Body of pancreas (tissue), 4 donors: ENCODE measurements around the gene TNFAIP8. TPM values are rescaled to one million over a fixed set of nuclear protein-coding genes. Genes with fewer than 3 reads are reported as not detected.

Source experiments
- ATAC-seq: fragments of 150-250 bp; one replicate; pipeline ENCODE4 v1.9.1; 2016
- DNase-seq, 4 donors: peaks; one replicate each; pipeline ENCODE4 v3.0.0-alpha.2; 2019
- H3K27ac ChIP-seq, 4 donors: fragments of 200-600 bp; sonication (generic); 1 replicate in 3 of 4; 2 replicates in 1 of 4; pipeline versions ENCODE4 v1.5.1 to v1.6.1; 2016 to 2019; ENCODE audit warnings: mild to moderate bottlenecking in 1 of 4, mixed read lengths in 1 of 4, moderate library complexity in 1 of 4
- H3K27me3 ChIP-seq, 2 donors: fragments of 200-600 bp; sonication (generic); one replicate each; pipeline ENCODE4 v1.6.0; 2016; ENCODE audit warnings: mild to moderate bottlenecking in 1 of 2
- H3K36me3 ChIP-seq, 2 donors: fragments of 200-600 bp; sonication (generic); replicated peaks in 1 of 2; 2 replicates each; pipeline ENCODE4 v1.5.1; 2016; ENCODE audit warnings: low read depth in 2 of 2; ENCODE audit not compliant: insufficient read depth in 1 of 2
- H3K4me1 ChIP-seq: fragments of 200-600 bp; sonication (generic); one replicate; pipeline ENCODE4 v1.6.0; 2016
- H3K4me3 ChIP-seq, 2 donors: fragments of 200-600 bp; sonication (generic); 1 replicate in 1 of 2; 2 replicates in 1 of 2; pipeline ENCODE4 v1.5.1; 2016 to 2019
- H3K9me3 ChIP-seq, 3 donors: fragments of 200-600 bp; sonication (generic); 1 replicate in 2 of 3; 2 replicates in 1 of 3; pipeline ENCODE4 v1.5.1; 2016
- POLR2A ChIP-seq, 3 donors: fragments of 450-650 bp; IDR thresholded peaks; one replicate each; pipeline ENCODE4 v1.6.1; 2016; ENCODE audit warnings: antibody characterized with exemption in 3 of 3, mild to moderate bottlenecking in 2 of 3
- WGBS, 2 donors: methylation state at CpG; one replicate each; pipeline ENCODE4 v1.1.5; 2017; 5-methylcytosine and 5-hydroxymethylcytosine counted together
- intact Hi-C: fragments of 100-400 bp; cut with DNase I; formaldehyde crosslinking; loops from one replicate; pipeline ENCODE4 v1.15.1; 2023
- total RNA-seq, 2 donors: library from RNA; depleted of rRNA; stranded (reverse); fragments of >200 nt; gene quantifications; one replicate each; pipeline ENCODE4 v1.1.0, GENCODE V29; 2016
- TF ChIP-seq, protein P1 (sequence below), 7 experiments: fragments of 450-650 bp in 4 of 7; fragments of 200-600 bp in 3 of 7; sonication (generic) in 3 of 7; IDR thresholded peaks; one replicate each; pipeline ENCODE4 v1.5.1; 2016 to 2019; ENCODE audit warnings: antibody characterized with exemption in 7 of 7

Gene TNFAIP8
- total RNA-seq, 2 donors from 2014 or later = 15.8 to 32.3 TPM

DNA sequence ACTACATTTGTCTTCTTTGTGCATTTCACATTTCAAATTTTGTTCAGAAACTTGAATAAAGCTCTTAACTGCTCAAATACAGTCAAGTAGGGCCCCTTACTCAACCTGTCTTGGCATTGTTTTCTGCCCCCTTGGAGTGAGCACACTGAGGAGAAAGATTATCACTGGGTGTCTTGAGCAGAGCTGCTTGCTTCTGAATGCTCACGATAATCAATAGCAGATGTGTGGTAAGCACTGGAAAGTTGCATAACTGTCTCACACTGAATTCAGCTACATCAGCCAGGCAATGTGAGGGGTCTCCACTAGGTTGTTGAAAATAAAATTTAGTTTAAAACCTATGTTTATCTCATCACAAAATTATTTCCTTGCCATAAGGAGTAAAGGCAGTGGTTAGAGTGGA lies 7.8 kb upstream of the TNFAIP8 start:
- TF ChIP-seq, protein P1, sequence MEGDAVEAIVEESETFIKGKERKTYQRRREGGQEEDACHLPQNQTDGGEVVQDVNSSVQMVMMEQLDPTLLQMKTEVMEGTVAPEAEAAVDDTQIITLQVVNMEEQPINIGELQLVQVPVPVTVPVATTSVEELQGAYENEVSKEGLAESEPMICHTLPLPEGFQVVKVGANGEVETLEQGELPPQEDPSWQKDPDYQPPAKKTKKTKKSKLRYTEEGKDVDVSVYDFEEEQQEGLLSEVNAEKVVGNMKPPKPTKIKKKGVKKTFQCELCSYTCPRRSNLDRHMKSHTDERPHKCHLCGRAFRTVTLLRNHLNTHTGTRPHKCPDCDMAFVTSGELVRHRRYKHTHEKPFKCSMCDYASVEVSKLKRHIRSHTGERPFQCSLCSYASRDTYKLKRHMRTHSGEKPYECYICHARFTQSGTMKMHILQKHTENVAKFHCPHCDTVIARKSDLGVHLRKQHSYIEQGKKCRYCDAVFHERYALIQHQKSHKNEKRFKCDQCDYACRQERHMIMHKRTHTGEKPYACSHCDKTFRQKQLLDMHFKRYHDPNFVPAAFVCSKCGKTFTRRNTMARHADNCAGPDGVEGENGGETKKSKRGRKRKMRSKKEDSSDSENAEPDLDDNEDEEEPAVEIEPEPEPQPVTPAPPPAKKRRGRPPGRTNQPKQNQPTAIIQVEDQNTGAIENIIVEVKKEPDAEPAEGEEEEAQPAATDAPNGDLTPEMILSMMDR (IDR thresholded peaks at IDR 0.05) = no peak
- no peak for TF ChIP-seq POLR2A (IDR thresholded peaks at IDR 0.05)
- Histone ChIP-seq H3K9me3 (no peaks in the 10 kb centered on the region), H3K4me1 (no peaks in the 10 kb centered on the region), H3K27me3 (no peaks in the 10 kb centered on the region), H3K36me3 (no peaks in the 10 kb centered on the region), H3K4me3 (no peak overlapping the region), H3K27ac (no peak overlapping the region)
- DNase-seq = no peak
- intact Hi-C loops = no loop called here
- no peak for ATAC-seq
- WGBS, 2 donors = 95 to 100% methylated on average over 1 of the region's 1 CpG

DNA sequence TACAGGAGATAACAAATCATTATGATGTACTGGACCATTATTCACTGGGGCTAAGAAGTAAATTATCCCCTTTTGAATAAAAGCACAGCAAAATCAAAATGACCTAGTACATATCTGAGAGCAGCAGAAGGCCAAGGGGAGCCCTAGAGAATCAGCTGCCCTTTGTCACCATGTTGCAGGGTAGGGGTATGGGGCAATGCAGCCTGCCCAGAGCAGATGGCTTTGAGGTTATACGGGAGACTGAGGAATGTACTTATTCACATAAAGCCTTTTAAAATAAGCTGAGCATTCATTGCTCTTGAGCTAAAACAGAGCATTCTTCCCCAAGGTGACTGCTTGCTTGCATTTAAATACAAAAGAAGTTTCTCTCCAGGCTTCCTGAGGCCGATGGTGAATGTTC lies 2.6 kb upstream of the TNFAIP8 start:
- Histone ChIP-seq H3K9me3 (no peaks in the 10 kb centered on the region), H3K36me3 (no peaks in the 10 kb centered on the region), H3K27me3 (no peaks in the 10 kb centered on the region), H3K4me1 (peaks cover 14% of the 10 kb centered on the region), H3K27ac (no peak overlapping the region), H3K4me3 (no peak overlapping the region)
- 77 to 84% methylated on average over 2 of the region's 2 CpGs for WGBS, 2 donors
- intact Hi-C loops = no loop called here
- DNase-seq (no peak), ATAC-seq (no peak)
- TF ChIP-seq, protein P1 (IDR thresholded peaks at IDR 0.05) = no peak
- no peak for TF ChIP-seq POLR2A (IDR thresholded peaks at IDR 0.05)

- Histone ChIP-seq H3K36me3 (no peaks in the 10 kb centered on the region), H3K9me3 (no peaks in the 10 kb centered on the region), H3K27ac (no peak overlapping the region), H3K4me1 (peaks cover 14% of the 10 kb centered on the region), H3K4me3 (no peak overlapping the region), H3K27me3 (no peaks in the 10 kb centered on the region)
- no peak for TF ChIP-seq POLR2A (IDR thresholded peaks at IDR 0.05)
- TF ChIP-seq, protein P1 (IDR thresholded peaks at IDR 0.05) = no peak
- intact Hi-C loops = no loop called here
- WGBS, 2 donors = 83 to 89% methylated on average over 5 of the region's 5 CpGs
- DNase-seq = no peak
- no peak for ATAC-seq
Observed at GRCh38 chr5:119353686-119354366, 2.0 kb upstream of the TNFAIP8 start.

DNA sequence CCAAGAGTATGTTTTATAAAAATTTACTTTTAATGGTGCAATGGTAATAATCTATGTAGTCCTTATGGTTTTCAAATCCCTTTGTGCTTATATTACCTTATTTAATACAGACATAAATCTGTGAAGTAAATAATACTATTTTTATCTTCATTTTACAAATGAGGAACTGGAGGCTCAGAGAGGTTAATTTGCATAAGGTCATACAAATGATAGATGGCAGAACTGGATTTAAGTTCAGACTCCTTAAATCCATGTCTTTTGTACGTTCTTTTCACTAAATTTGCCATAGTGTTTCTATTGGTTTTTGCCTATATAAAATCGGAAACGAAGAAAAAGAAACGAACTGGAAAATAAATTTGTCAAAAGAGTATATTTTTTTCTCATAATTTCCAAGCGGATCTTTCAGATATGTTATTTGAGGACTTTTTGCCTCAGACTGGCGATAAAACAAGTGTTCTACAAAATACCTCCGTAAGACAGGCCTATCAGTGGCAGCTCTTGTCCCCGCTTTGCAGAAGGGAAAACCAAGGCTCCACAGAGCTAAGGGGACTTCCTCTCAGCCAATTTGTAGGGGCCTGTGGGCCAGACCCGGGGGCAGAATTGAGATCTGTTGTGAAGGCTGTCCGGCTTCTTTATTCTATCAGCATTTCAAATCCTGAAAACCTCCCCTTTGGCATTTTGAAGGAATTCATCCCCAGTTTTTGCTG lies 1.1 kb upstream of the TNFAIP8 start:
- no peak for ATAC-seq
- intact Hi-C loops = no loop called here
- H3K27me3 ChIP-seq = no peaks in the 10 kb centered on the region
- H3K27ac ChIP-seq = no peak overlapping the region
- DNase-seq = no peak
- 94 to 96% methylated on average over 10 of the region's 10 CpGs for WGBS, 2 donors
- TF ChIP-seq POLR2A (IDR thresholded peaks at IDR 0.05) = no peak
- TF ChIP-seq, protein P1 (IDR thresholded peaks at IDR 0.05) = no peak
- H3K9me3 ChIP-seq = no peaks in the 10 kb centered on the region
- H3K36me3 ChIP-seq = no peaks in the 10 kb centered on the region
- H3K4me1 ChIP-seq = peaks cover 14% of the 10 kb centered on the region
- H3K4me3 ChIP-seq = no peak overlapping the region
